ENCODE data around the gene FITM2.
"Not testable (repeated sequence)": the region's sequence is repeated elsewhere in the genome, so short reads cannot be mapped to it uniquely, and the experiment has no call there.

FITM2 gene

GRCh38 chr20:44356353-44356723 lies 45.3 kb upstream of the FITM2 start:
- H3K4me3 ChIP-seq (ENCODE audit: low read depth, low read length): no peak overlapping the region
- no peak for DNase-seq (ENCODE audit: low read depth, low spot score)
- ChIA-PET CTCF (no interaction called here), POLR2A (no interaction called here)
- TF ChIP-seq, protein P1, sequence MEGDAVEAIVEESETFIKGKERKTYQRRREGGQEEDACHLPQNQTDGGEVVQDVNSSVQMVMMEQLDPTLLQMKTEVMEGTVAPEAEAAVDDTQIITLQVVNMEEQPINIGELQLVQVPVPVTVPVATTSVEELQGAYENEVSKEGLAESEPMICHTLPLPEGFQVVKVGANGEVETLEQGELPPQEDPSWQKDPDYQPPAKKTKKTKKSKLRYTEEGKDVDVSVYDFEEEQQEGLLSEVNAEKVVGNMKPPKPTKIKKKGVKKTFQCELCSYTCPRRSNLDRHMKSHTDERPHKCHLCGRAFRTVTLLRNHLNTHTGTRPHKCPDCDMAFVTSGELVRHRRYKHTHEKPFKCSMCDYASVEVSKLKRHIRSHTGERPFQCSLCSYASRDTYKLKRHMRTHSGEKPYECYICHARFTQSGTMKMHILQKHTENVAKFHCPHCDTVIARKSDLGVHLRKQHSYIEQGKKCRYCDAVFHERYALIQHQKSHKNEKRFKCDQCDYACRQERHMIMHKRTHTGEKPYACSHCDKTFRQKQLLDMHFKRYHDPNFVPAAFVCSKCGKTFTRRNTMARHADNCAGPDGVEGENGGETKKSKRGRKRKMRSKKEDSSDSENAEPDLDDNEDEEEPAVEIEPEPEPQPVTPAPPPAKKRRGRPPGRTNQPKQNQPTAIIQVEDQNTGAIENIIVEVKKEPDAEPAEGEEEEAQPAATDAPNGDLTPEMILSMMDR (IDR thresholded peaks at IDR 0.05; ENCODE audit: insufficient read depth, low read length, missing control alignments): no peak

DNA sequence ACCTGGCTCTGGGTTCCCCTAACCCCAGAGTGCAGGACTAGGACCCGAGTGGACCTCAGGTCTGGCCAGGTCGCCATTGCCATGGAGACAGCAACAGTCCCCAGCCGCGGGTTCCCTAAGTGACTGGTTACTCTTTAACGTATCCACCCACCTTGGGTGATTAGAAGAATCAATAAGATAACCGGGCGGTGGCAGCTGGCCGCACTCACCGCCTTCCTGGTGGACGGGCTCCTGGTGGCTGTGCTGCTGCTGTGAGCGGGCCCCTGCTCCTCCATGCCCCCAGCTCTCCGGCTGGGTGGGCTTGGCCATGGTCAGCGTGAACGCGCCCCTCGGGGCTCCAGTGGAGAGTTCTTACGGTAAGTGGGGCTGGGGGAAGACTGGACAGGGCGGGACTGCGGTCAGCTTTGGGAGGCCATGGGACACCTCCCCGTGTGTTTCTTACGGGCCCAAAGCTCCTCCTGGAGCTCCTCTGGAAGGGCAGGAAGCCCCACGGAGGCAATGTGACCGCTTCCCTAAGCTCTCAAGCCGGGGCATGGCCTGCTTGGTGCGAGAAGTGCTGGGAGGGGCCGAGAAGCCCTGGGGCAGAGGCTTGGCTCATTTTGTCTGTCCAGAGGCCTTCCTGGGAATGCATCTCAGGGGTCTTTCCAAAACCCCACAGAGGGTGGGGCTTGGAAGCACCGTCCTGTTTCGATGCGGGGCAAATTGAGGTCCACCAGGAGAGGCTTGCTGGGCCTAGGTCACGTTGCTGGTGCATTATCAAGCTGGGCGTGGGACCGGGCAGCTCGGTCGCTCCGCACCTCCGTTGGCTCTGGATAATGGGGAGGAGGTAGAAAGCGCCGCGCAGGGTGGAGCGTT lies 44.7 kb upstream of the FITM2 start, which contains the start of gene HNF4A:
TSS of gene HNF4A (plus strand) at position 202 of the 855 bp plus-strand sequence. CDS start at position 308, 106 bp downstream.
- ChIA-PET CTCF (interaction anchor here (1.4 to 2.1 kb wide), 2 partner anchors 29 to 106 kb away, joined by 3 to 6 read pairs; no protein-coding TSS in a partner anchor), POLR2A (no interaction called here)
- no peak within 1 kb of the TSS for H3K4me3 ChIP-seq (ENCODE audit: low read depth, low read length)
- DNase-seq (ENCODE audit: low read depth, low spot score): no peak
- TF ChIP-seq, protein P1 (IDR thresholded peaks at IDR 0.05; ENCODE audit: insufficient read depth, low read length, missing control alignments): no peak

DNA sequence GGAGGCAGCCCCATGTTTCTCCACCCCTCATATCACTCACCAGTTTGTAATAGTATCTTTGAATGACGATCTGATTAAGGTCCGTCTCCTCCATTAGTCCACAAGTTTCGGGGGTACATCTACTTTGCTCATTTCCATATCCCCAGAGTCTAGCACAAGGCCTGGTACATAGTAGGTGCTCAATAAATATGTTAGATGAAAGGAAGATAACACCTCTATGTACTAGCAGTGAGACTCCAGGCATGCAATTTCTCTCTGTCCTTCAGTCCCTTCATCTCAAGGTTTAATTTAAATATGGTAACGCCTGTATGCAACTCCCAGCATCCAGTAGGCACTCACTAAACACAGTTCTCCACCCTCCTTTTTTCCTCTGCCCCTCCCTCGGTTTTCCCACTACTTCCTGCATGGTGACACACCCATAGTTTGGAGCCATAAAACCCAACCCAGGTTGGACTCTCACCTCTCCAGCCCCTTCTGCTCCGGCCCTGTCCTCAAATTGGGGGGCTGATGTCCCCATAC lies 44.0 kb upstream of the FITM2 start:
- TF ChIP-seq, protein P1 (IDR thresholded peaks at IDR 0.05; ENCODE audit: insufficient read depth, low read length, missing control alignments): no peak
- POLR2A ChIA-PET: no interaction called here
- DNase-seq (ENCODE audit: low read depth, low spot score): no peak
- H3K4me3 ChIP-seq (ENCODE audit: low read depth, low read length): no peak overlapping the region
- CTCF ChIA-PET: interaction anchor here (1.4 to 2.1 kb wide), 2 partner anchors 30 to 107 kb away, joined by 3 to 6 read pairs; no protein-coding TSS in a partner anchor

DNA sequence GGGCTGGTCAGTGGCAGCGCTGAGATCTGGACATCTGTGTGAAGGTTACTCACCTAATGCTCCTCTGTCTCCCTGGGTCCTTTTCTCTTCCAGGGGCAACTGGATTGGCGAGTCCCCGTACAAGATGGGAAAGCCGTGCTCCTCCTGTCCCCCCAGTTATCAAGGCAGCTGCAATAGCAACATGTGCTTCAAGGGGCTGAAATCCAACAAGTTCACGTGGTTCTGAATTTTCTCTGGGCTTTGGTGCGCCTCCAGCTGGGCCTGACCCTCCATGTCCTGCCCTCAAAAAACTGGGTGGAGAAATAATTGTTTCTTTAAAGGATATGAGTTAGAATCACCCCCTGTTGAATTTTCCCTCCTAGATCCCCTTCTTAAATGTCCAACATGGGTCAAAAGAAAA lies 39.6 kb upstream of the FITM2 start:
- H3K4me3 ChIP-seq (ENCODE audit: low read depth, low read length): no peak overlapping the region
- no peak for DNase-seq (ENCODE audit: low read depth, low spot score)
- TF ChIP-seq, protein P1 (IDR thresholded peaks at IDR 0.05; ENCODE audit: insufficient read depth, low read length, missing control alignments): no peak
- POLR2A ChIA-PET: no interaction called here
- CTCF ChIA-PET: interaction anchor here (1.6 kb wide), 1 partner anchor 135 kb away, joined by 4 read pairs; no protein-coding TSS in a partner anchor

DNA sequence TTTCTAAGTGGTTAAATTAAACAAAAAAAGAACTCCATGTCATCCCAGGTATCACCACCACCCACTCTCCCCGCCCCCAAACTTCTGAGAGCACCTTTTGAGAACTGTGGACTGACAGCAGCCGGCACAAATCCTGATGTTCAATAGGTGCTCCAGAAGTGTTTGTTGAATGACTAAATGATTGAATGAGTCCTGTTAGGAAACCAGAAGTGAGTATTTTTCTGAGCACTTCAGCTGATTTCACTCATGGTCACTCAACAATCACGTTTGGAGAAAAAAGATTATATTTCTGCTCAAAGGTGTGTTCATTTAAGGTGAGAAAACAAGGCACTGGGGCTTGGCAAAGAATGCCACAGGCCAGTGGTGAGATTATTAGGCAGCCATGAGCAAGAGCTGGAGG lies 38.3 kb upstream of the FITM2 start:
- CTCF ChIA-PET: interaction anchor here (1.6 kb wide), 1 partner anchor 133 kb away, joined by 4 read pairs; no protein-coding TSS in a partner anchor
- POLR2A ChIA-PET: no interaction called here
- DNase-seq (ENCODE audit: low read depth, low spot score): no peak
- TF ChIP-seq, protein P1 (IDR thresholded peaks at IDR 0.05; ENCODE audit: insufficient read depth, low read length, missing control alignments): no peak
- no peak overlapping the region for H3K4me3 ChIP-seq (ENCODE audit: low read depth, low read length)

GRCh38 chr20:44348168-44348659 lies 37.2 kb upstream of the FITM2 start:
- CTCF ChIA-PET: interaction anchor here (1.1 kb wide), 1 partner anchor 335 kb away, joined by 3 read pairs; no protein-coding TSS in a partner anchor
- TF ChIP-seq, protein P1 (IDR thresholded peaks at IDR 0.05; ENCODE audit: insufficient read depth, low read length, missing control alignments): no peak
- DNase-seq (ENCODE audit: low read depth, low spot score): no peak
- H3K4me3 ChIP-seq (ENCODE audit: low read depth, low read length): no peak overlapping the region
- POLR2A ChIA-PET: no interaction called here

- POLR2A ChIA-PET; H3K4me3 ChIP-seq (ENCODE audit: low read depth, low read length); DNase-seq (ENCODE audit: low read depth, low spot score): not testable (repeated sequence)
- CTCF ChIA-PET: interaction anchor here (0.9 kb wide), 1 partner anchor 129 kb away, joined by 3 read pairs; no protein-coding TSS in a partner anchor
Measured at GRCh38 chr20:44345941-44346340, 34.9 kb upstream of the FITM2 start.
